Measurements from ENCODE around the gene ARHGAP23.

DNA sequence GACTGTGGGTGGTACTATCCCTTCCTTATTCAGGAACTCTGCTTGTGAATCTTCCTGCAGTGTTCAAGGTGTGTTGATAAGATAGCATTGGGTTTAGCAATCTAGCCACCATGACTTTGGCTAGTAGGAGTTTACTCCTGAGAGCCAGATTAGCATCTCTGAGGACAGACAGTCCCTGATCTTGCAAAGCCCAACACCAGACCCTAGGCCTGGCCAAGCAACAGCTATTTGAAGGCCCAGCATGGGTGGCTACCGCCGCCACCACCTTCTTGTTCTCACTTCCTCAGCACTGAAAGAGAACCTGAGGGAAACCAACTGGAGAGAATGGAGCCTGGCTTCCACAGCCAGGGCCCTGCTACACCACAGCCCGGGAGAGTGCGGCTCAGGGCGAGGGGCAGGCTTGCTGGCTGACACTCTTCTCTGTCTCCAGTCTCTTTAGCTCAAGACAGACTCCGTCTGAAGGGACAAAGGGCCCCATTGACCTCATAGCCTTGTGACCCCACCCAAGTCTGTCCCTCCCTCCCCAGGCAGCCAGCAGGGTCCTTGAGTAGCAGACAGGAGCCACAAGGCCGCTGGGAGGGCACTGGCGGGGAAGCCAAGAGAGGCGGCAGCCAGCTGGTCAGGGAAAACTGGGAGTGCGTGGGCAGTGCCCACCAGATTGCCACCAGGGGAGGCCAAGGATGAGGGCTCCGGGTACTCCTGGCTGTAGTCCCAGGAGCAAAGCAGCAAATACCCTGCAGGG is 10.9 kb upstream of the ARHGAP23 start:
- TF ChIP-seq, protein P1, sequence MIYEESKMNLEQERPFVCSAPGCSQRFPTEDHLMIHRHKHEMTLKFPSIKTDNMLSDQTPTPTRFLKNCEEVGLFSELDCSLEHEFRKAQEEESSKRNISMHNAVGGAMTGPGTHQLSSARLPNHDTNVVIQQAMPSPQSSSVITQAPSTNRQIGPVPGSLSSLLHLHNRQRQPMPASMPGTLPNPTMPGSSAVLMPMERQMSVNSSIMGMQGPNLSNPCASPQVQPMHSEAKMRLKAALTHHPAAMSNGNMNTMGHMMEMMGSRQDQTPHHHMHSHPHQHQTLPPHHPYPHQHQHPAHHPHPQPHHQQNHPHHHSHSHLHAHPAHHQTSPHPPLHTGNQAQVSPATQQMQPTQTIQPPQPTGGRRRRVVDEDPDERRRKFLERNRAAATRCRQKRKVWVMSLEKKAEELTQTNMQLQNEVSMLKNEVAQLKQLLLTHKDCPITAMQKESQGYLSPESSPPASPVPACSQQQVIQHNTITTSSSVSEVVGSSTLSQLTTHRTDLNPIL (CRISPR knock-in tag; IDR thresholded peaks at IDR 0.05; ENCODE audit: low read depth): no peak
- no peak for TF ChIP-seq OSR1 (CRISPR knock-in tag; IDR thresholded peaks at IDR 0.05)
- no peak for TF ChIP-seq ARNTL (CRISPR knock-in tag; IDR thresholded peaks at IDR 0.05; ENCODE audit: borderline replicate concordance, low read depth)
- TF ChIP-seq, protein P2, sequence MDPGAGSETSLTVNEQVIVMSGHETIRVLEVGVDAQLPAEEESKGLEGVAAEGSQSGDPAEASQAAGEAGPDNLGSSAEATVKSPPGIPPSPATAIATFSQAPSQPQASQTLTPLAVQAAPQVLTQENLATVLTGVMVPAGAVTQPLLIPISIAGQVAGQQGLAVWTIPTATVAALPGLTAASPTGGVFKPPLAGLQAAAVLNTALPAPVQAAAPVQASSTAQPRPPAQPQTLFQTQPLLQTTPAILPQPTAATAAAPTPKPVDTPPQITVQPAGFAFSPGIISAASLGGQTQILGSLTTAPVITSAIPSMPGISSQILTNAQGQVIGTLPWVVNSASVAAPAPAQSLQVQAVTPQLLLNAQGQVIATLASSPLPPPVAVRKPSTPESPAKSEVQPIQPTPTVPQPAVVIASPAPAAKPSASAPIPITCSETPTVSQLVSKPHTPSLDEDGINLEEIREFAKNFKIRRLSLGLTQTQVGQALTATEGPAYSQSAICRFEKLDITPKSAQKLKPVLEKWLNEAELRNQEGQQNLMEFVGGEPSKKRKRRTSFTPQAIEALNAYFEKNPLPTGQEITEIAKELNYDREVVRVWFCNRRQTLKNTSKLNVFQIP (CRISPR knock-in tag; IDR thresholded peaks at IDR 0.05; ENCODE audit: borderline replicate concordance, low read depth): no peak
- no peak for TF ChIP-seq ZFP3 (CRISPR knock-in tag; IDR thresholded peaks at IDR 0.05)
- TF ChIP-seq ZNF70 (CRISPR knock-in tag; IDR thresholded peaks at IDR 0.05): no peak
- TF ChIP-seq ESRRG (CRISPR knock-in tag; IDR thresholded peaks at IDR 0.05): no peak
- TF ChIP-seq ZNF565 (CRISPR knock-in tag; conservative IDR thresholded peaks at IDR 0.05; ENCODE audit: low read depth): no peak
- no peak for TF ChIP-seq RARB (CRISPR knock-in tag; IDR thresholded peaks at IDR 0.05)
- TF ChIP-seq ISL1 (CRISPR knock-in tag; IDR thresholded peaks at IDR 0.05): no peak
- no peak for TF ChIP-seq BACH2 (CRISPR knock-in tag; IDR thresholded peaks at IDR 0.05; ENCODE audit: borderline replicate concordance)

All from SK-N-SH treated with all-trans-retinoic acid at 6 μM for 48 hours (cell line).